ENCODE results near the gene SAGE1. TPM values are rescaled to one million over a fixed set of nuclear protein-coding genes. Genes with fewer than 3 reads are reported as not detected.
"Not testable (repeated sequence)": the region's sequence is repeated elsewhere in the genome, so short reads cannot be mapped to it uniquely, and the experiment has no call there.

The SAGE1 gene
- total RNA-seq, 1 donor from 2014 or later, result not detected

DNA sequence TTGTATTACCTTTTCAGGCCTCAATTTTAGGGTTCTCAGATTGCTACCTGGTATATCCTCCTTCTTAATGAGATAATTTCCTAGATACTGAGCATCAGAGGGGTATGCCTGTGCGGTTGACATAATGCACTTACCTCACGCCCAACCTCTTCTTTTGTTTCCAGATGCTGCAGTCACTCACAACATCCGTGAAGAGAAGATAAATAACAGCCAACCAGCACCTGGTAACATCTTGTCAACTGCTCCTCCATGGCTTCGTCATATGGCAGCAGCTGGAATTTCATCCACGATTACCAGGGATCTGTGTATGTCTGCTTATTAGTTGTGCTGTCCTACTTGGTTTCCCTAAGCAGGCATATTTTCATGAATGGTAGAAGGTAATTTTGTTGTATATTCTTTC lies 16.7 kb downstream of the SAGE1 start:
- no peak for DNase-seq (ENCODE audit: low spot score in 2 of 2)
- no peaks in the 10 kb centered on the region for H3K9me3 ChIP-seq
- no peaks in the 10 kb centered on the region for H3K4me1 ChIP-seq
- no peaks in the 10 kb centered on the region for H3K27me3 ChIP-seq
- H3K4me3 ChIP-seq, result no peak overlapping the region
- no peak for TF ChIP-seq CTCF (IDR thresholded peaks at IDR 0.05)
- intact Hi-C loops (cut with DNase I), result no loop called here
- no peak overlapping the region for H3K27ac ChIP-seq
- H3K36me3 ChIP-seq, result no peaks in the 10 kb centered on the region

DNA sequence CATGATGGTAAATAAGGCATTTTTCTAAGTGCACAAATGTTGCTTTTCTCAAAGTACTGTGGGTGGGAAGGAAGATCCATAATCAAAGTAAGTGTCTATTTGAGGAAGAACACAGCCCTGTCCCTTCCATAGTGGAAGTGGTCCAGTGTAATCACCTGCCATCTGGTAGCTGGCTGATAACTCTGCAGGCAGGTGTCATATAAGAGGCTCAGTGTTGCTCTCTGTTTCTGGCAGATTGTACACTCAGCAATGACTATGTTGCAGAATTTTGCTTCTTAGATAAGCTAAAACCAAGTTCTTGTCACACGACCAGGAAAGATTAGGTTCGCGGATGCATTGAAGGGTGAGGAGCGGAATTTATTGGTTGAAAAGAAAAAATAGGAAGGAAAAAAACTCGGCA lies 20.9 kb downstream of the SAGE1 start:
- DNase-seq (ENCODE audit: low spot score in 2 of 2), result no peak
- H3K9me3 ChIP-seq, result no peaks in the 10 kb centered on the region
- H3K4me1 ChIP-seq, result no peaks in the 10 kb centered on the region
- intact Hi-C loops (cut with DNase I), result no loop called here
- H3K27ac ChIP-seq, result no peak overlapping the region
- H3K27me3 ChIP-seq, result no peaks in the 10 kb centered on the region
- TF ChIP-seq CTCF (IDR thresholded peaks at IDR 0.05), result no peak
- no peak overlapping the region for H3K4me3 ChIP-seq
- H3K36me3 ChIP-seq, result no peaks in the 10 kb centered on the region

GRCh38 chrX:135920516-135920915 lies 27.0 kb downstream of the SAGE1 start:
- DNase-seq (ENCODE audit: low spot score in 2 of 2); intact Hi-C loops (cut with DNase I): not testable (repeated sequence)

GRCh38 chrX:135923353-135923752 lies 29.8 kb downstream of the SAGE1 start:
- H3K27me3 ChIP-seq, result no peaks in the 10 kb centered on the region
- H3K4me3 ChIP-seq, result no peak overlapping the region
- H3K27ac ChIP-seq, result no peak overlapping the region
- intact Hi-C loops (cut with DNase I), result no loop called here
- no peaks in the 10 kb centered on the region for H3K36me3 ChIP-seq
- no peaks in the 10 kb centered on the region for H3K4me1 ChIP-seq
- no peaks in the 10 kb centered on the region for H3K9me3 ChIP-seq
- DNase-seq (ENCODE audit: low spot score in 2 of 2), result no peak
- TF ChIP-seq CTCF (IDR thresholded peaks at IDR 0.05), result no peak

More at GRCh38 chrX:135920516-135920915, 27.0 kb downstream of the SAGE1 start:
- H3K27ac ChIP-seq, H3K27me3 ChIP-seq, H3K4me1 ChIP-seq, H3K36me3 ChIP-seq, H3K4me3 ChIP-seq, H3K9me3 ChIP-seq: not testable (repeated sequence)

GRCh38 chrX:135927897-135928296 lies 34.4 kb downstream of the SAGE1 start:
- no peaks in the 10 kb centered on the region for H3K36me3 ChIP-seq
- no peak overlapping the region for H3K4me3 ChIP-seq
- no peaks in the 10 kb centered on the region for H3K27me3 ChIP-seq
- no peak overlapping the region for H3K27ac ChIP-seq
- H3K4me1 ChIP-seq, result no peaks in the 10 kb centered on the region
- DNase-seq (ENCODE audit: low spot score in 2 of 2), result no peak
- TF ChIP-seq CTCF (IDR thresholded peaks at IDR 0.05), result no peak
- intact Hi-C loops (cut with DNase I), result no loop called here
- no peaks in the 10 kb centered on the region for H3K9me3 ChIP-seq

DNA sequence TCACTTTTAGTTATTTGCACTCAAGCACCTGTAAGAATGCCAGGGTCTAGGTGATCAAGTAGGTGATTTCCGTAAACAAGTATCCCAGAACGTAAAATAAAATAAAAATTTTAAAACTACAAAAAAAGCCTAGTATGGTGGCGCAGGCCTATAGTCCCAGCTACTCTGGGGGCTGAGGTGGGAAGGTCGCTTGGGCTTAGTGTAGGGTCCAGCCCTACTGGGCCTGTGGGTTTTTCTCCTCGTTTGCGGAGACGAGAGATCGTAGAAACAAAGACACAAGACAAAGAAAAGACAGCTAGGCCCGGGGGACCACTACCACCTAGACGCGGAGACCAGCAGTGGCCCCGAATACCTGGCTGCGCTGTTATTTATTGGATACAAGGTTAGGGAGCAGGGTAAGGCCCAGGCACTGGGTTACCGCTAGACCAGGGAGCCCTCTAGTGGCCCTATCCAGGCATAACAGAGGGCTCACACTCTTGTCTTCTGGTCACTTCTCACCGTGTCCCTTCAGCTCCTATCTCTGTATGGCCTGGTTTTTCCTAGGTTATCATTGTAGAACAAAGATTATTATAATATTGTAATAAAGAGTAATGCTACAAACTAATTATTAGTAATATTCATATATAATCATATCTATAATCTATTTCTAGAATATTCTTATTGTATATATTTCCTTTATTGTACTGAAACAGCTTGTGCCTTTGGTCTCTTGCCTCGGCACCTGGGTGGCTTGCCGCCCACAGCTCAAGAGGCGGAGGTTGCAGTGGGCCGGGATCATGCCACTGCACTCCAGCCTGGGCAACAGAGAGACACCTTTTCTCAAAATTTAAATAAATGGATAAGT lies 38.4 kb downstream of the SAGE1 start:
- Histone ChIP-seq H3K4me1 (no peaks in the 10 kb centered on the region), H3K9me3 (no peaks in the 10 kb centered on the region), H3K4me3 (no peak overlapping the region), H3K27me3 (no peaks in the 10 kb centered on the region), H3K36me3 (no peaks in the 10 kb centered on the region), H3K27ac (no peak overlapping the region)
- TF ChIP-seq CTCF (IDR thresholded peaks at IDR 0.05), result peak; percentile 15 to 65 (median 55)
- peak in 1 of 2 donors; percentile 66 for DNase-seq (ENCODE audit: low spot score in 2 of 2)
- intact Hi-C loops (cut with DNase I), result no loop called here
